SK-MEL-5 (cell line): ENCODE measurements around the gene KIF26B. TPM values are rescaled to one million over a fixed set of nuclear protein-coding genes. Genes with fewer than 3 reads are reported as not detected.

Experiments used
- DNase-seq: peaks from one replicate; pipeline ENCODE4 v3.0.0-alpha.2; 2016; ENCODE audit warnings: low read depth, low spot score
- in situ Hi-C: cut with HindIII; loops from 2 replicates; pipeline ENCODE4 v1.10.0; 2016; ENCODE audit warnings: low sequenced_read_pairs, high pct_unique_total_duplicates, low pct_unique_long_range_greater_than_20kb
- total RNA-seq: library from RNA; depleted of rRNA; stranded (reverse); fragments of >200 nt; shearing (Covaris generic); gene quantifications from 2 replicates; pipeline ENCODE4 v1.2.3, GENCODE V29; 2014

The KIF26B gene
- total RNA-seq, 1 experiment from 2014 or later, result 1.5 TPM

- in situ Hi-C loops, result no loop called here
- no peak for DNase-seq
Observed at GRCh38 chr1:245370905-245371581, 216.3 kb downstream of the KIF26B start.

GRCh38 chr1:245373131-245373530 is 218.3 kb downstream of the KIF26B start:
- DNase-seq, result no peak
- in situ Hi-C loops, result no loop called here

- in situ Hi-C loops, result no loop called here
- DNase-seq, result no peak
Observed at GRCh38 chr1:245375789-245376460, 221.1 kb downstream of the KIF26B start.

GRCh38 chr1:245377854-245378253 is 223.1 kb downstream of the KIF26B start:
- DNase-seq, result no peak
- in situ Hi-C loops, result no loop called here

- DNase-seq, result no peak
- in situ Hi-C loops, result no loop called here
Observed at GRCh38 chr1:245378311-245378722, 223.5 kb downstream of the KIF26B start.

GRCh38 chr1:245378745-245379144 is 224.0 kb downstream of the KIF26B start:
- DNase-seq, result no peak
- in situ Hi-C loops, result no loop called here

- in situ Hi-C loops, result no loop called here
- DNase-seq, result peak; percentile 63
Observed at GRCh38 chr1:245380790-245381535, 226.2 kb downstream of the KIF26B start.

GRCh38 chr1:245382981-245383380 is 228.2 kb downstream of the KIF26B start:
- DNase-seq, result no peak
- in situ Hi-C loops, result no loop called here

- in situ Hi-C loops, result no loop called here
- no peak for DNase-seq
Observed at GRCh38 chr1:245383396-245384330, 228.9 kb downstream of the KIF26B start.

- DNase-seq, result no peak
- in situ Hi-C loops, result no loop called here
Observed at GRCh38 chr1:245386297-245386971, 231.6 kb downstream of the KIF26B start.

- no peak for DNase-seq
- in situ Hi-C loops, result no loop called here
Observed at GRCh38 chr1:245388687-245389086, 233.9 kb downstream of the KIF26B start.

- in situ Hi-C loops, result no loop called here
- DNase-seq, result no peak
Observed at GRCh38 chr1:245389873-245390272, 235.1 kb downstream of the KIF26B start.

GRCh38 chr1:245390975-245391374 is 236.2 kb downstream of the KIF26B start:
- in situ Hi-C loops, result no loop called here
- DNase-seq, result no peak

- in situ Hi-C loops, result no loop called here
Observed at GRCh38 chr1:245393694-245394093, 238.9 kb downstream of the KIF26B start.

GRCh38 chr1:245395680-245396079 is 240.9 kb downstream of the KIF26B start:
- no peak for DNase-seq
- in situ Hi-C loops, result no loop called here

More at GRCh38 chr1:245393694-245394093, 238.9 kb downstream of the KIF26B start:
- no peak for DNase-seq

- DNase-seq, result no peak
- in situ Hi-C loops, result no loop called here
Observed at GRCh38 chr1:245396615-245397014, 241.8 kb downstream of the KIF26B start.

GRCh38 chr1:245397771-245398170 is 243.0 kb downstream of the KIF26B start:
- no peak for DNase-seq
- in situ Hi-C loops, result no loop called here
